G401.6 (cell line): Measurements from ENCODE around the gene CAPNS2.
A peak's percentile ranks its signal among the peaks of the same experiment; 100 is the strongest.

Experiments
- FAIRE-seq: peaks from 2 replicates; lab custom pipeline; 2012; peaks lifted over from hg19 to GRCh38; lab: Jason Lieb, UNC

Gene CAPNS2

DNA sequence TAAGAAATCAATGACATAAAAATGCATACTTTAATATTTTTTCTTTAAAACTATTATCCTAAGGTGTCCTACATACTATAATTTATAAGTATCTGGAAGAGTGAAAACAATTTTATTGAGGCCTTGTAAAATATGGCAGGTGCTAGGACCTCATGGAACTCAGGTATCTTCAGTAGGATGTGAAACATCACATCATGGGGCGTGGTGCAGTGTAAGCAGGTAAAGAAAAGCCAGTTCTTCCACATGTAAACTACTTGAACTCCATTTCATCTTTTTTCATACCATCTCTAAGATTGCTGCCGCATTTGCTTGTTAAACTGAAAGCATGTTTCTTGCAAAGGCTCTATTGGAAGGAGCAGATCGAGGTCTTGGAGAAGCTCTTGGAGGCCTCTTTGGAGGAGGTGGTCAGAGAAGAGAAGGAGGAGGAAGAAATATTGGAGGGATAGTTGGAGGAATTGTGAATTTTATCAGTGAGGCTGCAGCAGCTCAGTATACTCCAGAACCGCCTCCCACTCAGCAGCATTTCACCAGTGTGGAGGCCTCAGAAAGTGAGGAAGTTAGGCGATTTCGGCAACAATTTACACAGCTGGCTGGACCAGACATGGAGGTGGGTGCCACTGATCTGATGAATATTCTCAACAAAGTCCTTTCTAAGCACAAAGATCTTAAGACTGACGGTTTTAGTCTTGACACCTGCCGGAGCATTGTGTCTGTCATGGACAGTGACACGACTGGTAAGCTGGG is at the start of gene CAPNS2:
Gene CAPNS2, plus strand, starts transcription at position 253 of the 744 bp plus-strand sequence. Its CDS starts 73 bp downstream, at position 326.
- no peak for FAIRE-seq

DNA sequence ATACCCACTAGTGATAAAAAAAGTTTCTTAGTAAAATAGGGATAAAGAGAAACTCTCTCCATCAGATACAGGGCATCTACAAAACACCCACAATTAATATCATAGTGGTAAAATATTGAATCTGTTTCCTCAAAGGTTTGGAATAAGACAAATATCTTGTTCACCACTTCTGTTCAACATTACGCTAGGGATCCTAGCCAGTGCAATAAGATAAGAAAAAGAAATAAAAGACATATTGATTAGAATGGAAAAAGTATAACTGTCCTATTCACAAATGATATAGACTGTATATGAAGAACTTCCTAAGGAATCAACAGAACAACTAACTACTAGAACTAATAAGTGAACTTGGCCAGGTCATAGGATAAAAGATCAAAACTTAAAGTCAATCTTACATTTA is 44.7 kb upstream of the CAPNS2 start:
- FAIRE-seq, result no peak

DNA sequence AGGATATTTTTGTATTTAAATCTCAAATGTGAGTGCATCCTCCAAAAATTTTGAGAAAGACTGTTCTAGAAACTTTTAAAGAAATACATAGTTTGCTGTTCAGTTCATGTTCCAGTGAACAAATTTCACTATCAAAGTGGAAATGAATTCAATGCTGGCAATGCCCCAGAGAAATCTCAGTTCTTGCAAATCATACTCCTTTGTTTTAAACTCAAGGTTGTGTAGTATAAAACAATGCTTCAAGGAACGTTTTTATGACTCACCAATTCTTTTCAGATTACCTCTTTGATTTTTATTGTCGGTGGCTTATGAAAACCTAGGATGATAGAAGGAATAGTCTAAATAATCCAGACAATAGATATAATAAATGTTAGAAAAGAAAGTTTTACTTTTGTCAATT is 40.0 kb upstream of the CAPNS2 start:
- FAIRE-seq, result no peak

DNA sequence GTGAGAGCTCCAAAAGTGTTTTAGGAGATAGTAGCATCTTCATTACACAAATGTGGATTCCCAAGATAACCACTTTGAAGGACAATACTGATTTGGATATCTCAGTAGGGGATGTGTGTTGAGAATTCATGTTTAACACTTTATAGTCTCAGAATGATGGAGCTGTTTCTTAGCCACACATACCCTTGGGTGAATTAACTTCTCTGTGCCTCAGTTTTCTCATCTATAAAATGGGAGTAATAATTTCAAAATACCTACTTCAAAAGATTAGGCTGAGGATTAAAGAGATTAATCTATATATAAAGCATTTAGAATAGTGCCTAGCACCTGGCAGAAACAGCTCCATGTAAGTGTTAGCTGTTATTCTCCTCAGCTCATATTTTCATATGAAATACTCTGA is 38.6 kb upstream of the CAPNS2 start:
- no peak for FAIRE-seq

DNA sequence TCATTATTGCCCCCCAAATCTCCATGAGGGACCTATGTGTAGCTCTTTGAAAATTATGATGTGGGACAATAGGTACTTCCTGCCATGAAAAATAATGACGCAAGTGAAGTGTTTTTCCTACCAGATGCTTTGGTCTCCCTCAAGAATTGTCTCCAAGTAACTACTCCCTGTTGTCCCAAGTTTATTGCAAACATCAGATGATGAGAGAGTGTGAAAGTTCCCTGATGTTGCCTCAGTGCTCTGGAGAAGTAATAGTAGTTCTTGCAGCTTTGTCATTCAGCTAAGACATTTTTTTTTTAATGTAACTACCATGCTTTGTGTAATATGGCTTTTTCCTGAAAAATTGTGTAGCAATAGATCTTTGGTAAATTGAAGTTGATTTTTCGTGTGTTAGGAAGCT is 37.5 kb upstream of the CAPNS2 start:
- no peak for FAIRE-seq

DNA sequence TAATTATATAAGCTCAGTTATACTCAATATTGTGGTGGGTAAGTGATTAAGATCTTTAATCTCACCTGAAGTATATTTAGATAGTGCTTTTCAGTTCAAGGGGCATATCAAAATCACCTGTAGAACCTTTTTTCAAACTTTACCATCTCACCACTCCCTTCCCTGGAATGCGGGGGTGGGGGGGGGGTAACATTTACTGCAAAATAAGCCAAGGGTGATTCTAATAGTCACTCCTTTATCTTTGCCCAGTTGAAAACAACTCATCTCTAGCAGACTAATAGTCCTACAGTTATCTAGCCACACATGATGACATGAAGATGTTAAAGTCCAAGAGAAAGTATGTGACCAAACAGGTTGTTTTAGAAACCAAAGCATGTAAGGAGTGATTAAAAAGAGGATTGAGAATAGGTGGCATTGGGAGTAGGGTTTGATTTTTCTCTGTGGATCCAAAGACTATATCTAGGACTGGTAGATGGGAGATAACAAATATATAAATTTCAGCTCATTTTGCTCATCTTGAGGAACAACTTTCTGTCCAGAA is 36.1 kb upstream of the CAPNS2 start:
- no peak for FAIRE-seq

DNA sequence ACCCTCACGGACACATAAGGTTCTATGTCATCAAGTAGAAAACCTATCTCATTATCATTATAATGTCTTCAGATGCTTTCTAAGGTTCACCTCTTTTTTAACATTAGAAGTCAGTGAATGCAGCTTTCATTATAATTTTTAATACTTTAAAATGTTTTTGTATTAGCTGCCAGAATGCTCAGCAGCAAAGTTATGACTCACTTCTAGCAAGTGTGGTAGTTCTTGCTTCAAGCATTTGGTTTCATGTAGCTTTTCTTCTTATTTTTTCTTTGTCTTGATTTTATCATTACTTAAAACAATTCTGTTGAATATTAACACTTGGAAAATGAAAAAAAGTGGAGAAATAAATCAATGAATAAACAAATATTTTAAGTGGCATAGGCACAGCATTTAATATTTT is 34.3 kb upstream of the CAPNS2 start:
- no peak for FAIRE-seq

DNA sequence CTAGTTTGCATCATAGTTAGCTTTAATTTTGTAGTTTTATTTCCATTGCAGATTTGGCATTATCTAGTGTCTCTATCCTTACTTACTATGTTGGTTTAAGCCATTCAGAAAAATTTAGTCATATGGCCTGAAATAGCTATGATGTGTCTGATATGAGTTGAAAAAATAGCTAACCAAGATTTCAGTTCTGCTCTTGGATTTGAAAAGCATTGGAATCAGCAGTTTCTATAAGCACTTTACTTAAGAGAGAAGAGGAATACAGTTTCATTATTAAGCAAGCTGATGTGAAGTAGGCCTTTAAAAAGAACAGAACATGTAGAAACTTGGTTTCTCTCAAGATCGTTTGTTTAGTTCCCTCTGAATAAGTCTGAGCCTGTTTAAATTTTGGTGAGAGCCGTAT is 31.7 kb upstream of the CAPNS2 start:
- FAIRE-seq, result no peak

- no peak for FAIRE-seq
Measured at GRCh38 chr16:55539049-55539448, 27.4 kb upstream of the CAPNS2 start.

GRCh38 chr16:55539488-55539887 is 27.0 kb upstream of the CAPNS2 start:
- FAIRE-seq, result no peak

DNA sequence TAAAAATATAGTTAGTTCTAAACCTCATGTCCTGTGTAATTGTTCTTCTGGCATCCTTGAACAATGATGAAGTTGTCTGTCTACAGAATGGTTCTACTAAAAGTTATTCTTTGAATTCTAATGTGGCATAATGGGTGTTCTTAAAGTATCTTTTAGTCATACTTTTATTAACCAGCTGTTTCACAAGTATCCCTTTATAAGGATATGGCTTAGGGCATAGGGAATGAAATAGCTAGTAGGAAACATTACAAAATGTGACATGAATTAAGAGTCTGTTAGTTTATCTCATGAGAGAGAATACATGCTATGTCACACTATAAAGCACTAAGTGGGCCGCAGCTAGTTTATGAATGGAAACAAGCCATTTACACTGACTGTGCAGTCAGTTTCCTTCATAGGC is 26.3 kb upstream of the CAPNS2 start:
- FAIRE-seq, result no peak

- no peak for FAIRE-seq
Measured at GRCh38 chr16:55542459-55543082, 23.9 kb upstream of the CAPNS2 start.

- peak; percentile 47 for FAIRE-seq
Measured at GRCh38 chr16:55543472-55543871, 23.0 kb upstream of the CAPNS2 start.

DNA sequence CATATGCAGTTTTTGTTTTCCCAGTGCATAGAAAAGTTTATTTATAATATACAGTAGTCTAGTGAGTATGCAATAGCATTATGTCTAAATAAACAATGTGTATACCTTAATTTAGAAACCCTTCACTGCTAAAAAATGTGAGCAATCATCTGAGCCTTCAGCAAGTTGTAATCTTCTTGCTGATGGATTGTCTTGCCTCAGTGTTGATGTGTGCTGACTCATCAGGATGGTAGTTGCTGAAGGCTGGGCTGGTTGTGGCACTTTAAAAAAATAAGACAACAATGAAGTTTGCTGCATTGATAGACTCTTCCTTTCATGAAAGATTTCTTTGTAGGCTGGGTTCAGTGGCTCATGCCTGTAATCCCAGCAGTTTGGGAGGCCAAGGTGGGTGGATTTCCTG is 13.9 kb upstream of the CAPNS2 start:
- no peak for FAIRE-seq

DNA sequence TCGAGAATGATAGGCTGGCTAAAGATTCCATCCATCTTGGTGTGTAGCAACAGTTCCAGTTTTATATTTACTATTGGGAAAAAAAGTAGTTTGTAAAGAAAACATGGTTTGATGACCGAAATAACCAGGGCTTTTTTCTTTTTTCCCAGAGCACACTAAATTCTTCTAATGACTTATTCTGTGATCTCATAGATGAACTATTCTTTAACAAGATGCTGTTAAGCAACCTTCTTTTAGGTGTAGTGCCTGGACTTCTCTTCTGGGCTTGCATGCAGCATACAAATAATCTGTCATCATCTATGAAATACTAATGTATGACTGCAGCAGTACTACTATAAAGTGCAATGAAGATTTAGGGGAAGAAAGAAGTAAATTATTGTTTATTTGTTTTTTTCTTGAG is 11.0 kb upstream of the CAPNS2 start:
- no peak for FAIRE-seq

GRCh38 chr16:55557186-55557585 is 9.3 kb upstream of the CAPNS2 start:
- FAIRE-seq, result no peak

GRCh38 chr16:55559233-55559632 is 7.3 kb upstream of the CAPNS2 start:
- FAIRE-seq, result no peak

GRCh38 chr16:55559933-55560516 is 6.5 kb upstream of the CAPNS2 start:
- no peak for FAIRE-seq

- no peak for FAIRE-seq
Measured at GRCh38 chr16:55561319-55561848, 5.1 kb upstream of the CAPNS2 start.

DNA sequence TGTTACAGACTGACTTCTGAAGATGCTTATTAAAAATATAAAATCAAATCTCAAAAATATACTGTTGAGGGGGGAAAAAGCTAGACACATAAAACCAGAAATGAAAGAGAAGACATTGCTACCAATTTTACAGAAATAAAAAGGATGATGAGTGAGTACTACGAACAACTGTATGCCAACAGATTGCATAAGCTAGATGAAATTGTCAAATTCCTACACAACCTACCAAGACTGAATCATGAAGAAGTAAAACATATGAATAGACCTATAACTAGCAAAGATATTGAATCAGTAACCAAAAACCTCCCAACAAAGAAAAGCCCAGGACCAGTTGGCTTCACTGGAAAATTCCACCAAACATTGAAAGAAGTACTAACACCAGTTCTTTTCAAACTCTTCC is 3.5 kb upstream of the CAPNS2 start:
- FAIRE-seq, result no peak

DNA sequence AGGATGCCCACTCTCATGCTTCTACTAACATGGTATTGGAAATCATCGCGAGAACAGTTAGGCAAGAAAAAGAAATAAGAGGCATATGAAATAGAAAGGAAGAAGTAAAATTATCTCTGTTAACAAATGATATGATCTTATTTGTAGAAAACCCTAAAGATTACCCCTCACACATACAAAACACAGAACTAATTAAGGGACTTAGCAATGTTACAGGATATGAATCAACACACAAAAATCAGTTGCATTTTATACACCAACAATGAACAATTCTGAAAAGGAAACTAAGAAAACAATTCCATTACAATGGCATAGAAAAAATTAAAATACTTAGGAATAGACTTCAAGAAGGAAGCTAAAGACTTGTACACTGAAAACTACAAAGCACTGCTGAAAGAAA is 2.7 kb upstream of the CAPNS2 start:
- FAIRE-seq, result no peak

DNA sequence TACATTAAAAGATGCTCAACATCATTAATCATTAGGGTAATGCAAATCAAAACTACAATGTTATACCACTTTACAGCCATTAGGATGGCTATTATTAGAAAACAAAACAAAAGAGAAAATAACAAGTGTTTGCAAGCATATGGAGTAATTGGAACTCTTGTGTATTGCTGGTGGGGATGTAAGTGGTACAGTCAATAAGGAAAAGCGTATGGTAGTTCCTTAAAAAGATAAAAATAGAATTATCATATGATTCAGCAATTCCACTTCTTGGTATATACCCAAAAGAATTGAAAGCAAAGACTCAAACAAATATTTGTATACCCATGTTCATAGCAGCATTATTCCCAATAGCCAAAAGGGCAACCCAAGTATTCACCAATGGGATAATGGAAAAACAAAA is 1.4 kb upstream of the CAPNS2 start:
- no peak for FAIRE-seq

- FAIRE-seq, result no peak
Measured at GRCh38 chr16:55567382-55567781, 898 bp downstream of the CAPNS2 start.
